SK-N-SH (cell line): Measurements from ENCODE around the gene PKN3.

Experiments
- EZH2phosphoT487 ChIP-seq: fragments of 200-600 bp; sonication (generic); IDR thresholded peaks from 2 replicates; pipeline ENCODE4 v1.6.1; 2017; ENCODE audit warnings: low read depth, mixed run types, mild to moderate bottlenecking, antibody characterized with exemption, moderate library complexity, borderline replicate concordance
- TF ChIP-seq, protein P1 (sequence below): fragments of 200-600 bp; sonication (generic); IDR thresholded peaks from 2 replicates; pipeline ENCODE4 v1.6.1; 2017; ENCODE audit warnings: antibody characterized with exemption, mild to moderate bottlenecking, moderate library complexity

DNA sequence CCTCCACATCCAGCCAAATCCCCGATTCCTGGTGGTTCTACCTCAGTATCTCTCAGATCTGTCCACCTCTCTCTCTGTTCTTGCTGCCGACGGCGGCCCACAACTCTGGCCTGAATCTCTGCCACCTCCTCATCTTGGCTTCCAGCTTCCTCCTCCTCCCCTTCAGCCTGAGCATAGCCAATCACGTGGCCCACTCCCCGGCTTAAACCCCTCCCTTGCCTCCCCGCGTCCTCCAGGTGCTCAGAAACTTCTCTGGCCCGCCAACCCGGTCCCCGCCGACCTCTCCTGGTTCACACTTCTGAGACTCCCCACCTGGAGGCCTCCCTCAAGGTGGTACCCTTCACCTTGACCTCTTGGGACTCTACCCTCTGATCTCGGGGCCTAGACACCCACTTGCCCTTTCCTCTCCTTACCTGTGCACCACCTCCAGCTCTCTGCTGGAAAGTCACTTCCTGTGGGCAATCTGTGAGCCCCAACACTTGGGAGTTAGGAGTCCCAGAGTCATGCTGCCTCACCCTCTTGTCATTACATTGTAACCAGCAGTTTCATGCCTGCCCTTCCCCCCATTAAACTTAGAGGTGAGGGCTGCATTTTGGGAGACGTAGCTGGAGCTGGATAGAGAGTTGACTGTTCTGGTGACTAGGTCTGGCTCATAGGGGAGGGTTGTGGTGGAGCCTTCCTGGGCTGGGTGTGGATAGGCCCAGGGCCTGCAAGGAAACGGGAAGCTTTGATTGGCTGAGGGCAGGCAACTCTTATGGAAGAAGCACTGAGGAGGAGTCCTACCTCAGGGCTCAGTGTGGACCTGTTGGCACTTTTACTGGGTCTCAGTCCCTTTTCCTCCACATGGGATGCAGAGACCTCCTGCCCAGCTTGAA is 17.7 kb upstream of the PKN3 start:
- TF ChIP-seq, protein P1, sequence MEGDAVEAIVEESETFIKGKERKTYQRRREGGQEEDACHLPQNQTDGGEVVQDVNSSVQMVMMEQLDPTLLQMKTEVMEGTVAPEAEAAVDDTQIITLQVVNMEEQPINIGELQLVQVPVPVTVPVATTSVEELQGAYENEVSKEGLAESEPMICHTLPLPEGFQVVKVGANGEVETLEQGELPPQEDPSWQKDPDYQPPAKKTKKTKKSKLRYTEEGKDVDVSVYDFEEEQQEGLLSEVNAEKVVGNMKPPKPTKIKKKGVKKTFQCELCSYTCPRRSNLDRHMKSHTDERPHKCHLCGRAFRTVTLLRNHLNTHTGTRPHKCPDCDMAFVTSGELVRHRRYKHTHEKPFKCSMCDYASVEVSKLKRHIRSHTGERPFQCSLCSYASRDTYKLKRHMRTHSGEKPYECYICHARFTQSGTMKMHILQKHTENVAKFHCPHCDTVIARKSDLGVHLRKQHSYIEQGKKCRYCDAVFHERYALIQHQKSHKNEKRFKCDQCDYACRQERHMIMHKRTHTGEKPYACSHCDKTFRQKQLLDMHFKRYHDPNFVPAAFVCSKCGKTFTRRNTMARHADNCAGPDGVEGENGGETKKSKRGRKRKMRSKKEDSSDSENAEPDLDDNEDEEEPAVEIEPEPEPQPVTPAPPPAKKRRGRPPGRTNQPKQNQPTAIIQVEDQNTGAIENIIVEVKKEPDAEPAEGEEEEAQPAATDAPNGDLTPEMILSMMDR = no peak
- no peak for TF ChIP-seq EZH2phosphoT487
